H1 (cell line): ENCODE data around the gene AAMDC. TPM values are rescaled to one million over a fixed set of nuclear protein-coding genes. Genes with fewer than 3 reads are reported as not detected.

Source experiments
- CTCF ChIA-PET: fragments of 300-600 bp; sonication (Branson Sonifier 250); formaldehyde crosslinking; loops from one replicate; lab custom pipeline; 2021; ENCODE audit not compliant: partially characterized antibody; lab: Charles Lee
- POLR2A ChIA-PET: fragments of 300-600 bp; sonication (Branson Sonifier 250); formaldehyde crosslinking; loops from one replicate; lab custom pipeline; 2021; ENCODE audit warnings: inconsistent platforms; ENCODE audit not compliant: partially characterized antibody; lab: Charles Lee
- DNase-seq, 2 experiments: peaks; one replicate each; pipeline versions ENCODE4 v3.0.0 to v3.0.0-alpha.2; 2010 to 2022; ENCODE audit warnings: low spot score in 2 of 2, low read depth in 1 of 2, mixed read lengths in 1 of 2
- FAIRE-seq: peaks from 2 replicates; lab custom pipeline; 2011; peaks lifted over from hg19 to GRCh38; lab: Jason Lieb, UNC
- H2AFZ ChIP-seq: 2 replicates; pipeline ENCODE4 v1.8.1; 2012; ENCODE audit warnings: low read length, inconsistent platforms
- H2AK5ac ChIP-seq: 2 replicates; pipeline ENCODE4 v1.6.1; 2013; ENCODE audit warnings: low read depth, low read length
- H2BK120ac ChIP-seq: replicated peaks from 2 replicates; pipeline ENCODE3; 2013; ENCODE audit warnings: low read depth, low read length, inconsistent platforms
- H2BK12ac ChIP-seq: 2 replicates; pipeline ENCODE4 v1.6.1; 2013; ENCODE audit warnings: low read depth, low read length
- H2BK15ac ChIP-seq: 2 replicates; pipeline ENCODE4 v1.6.1; 2013; ENCODE audit warnings: low read length
- H2BK20ac ChIP-seq: 2 replicates; pipeline ENCODE4 v1.6.1; 2013; ENCODE audit warnings: low read length
- H2BK5ac ChIP-seq: 2 replicates; pipeline ENCODE4 v1.6.1; 2013; ENCODE audit warnings: low read depth, low read length
- H3K14ac ChIP-seq: 2 replicates; pipeline ENCODE4 v1.6.1; 2013; ENCODE audit warnings: inconsistent platforms; ENCODE audit not compliant: insufficient read length
- H3K18ac ChIP-seq: 2 replicates; pipeline ENCODE4 v1.6.1; 2013; ENCODE audit warnings: low read length; ENCODE audit errors: extremely low read depth
- H3K23ac ChIP-seq: 2 replicates; pipeline ENCODE4 v1.6.1; 2013; ENCODE audit warnings: inconsistent platforms; ENCODE audit not compliant: insufficient read length
- H3K23me2 ChIP-seq: 2 replicates; pipeline ENCODE4 v1.6.1; 2013; ENCODE audit warnings: low read depth, low read length
- H3K27ac ChIP-seq: 2 replicates; pipeline ENCODE4 v1.6.1; 2011; ENCODE audit warnings: low read depth, low read length, inconsistent platforms
- H3K27me3 ChIP-seq, 4 experiments: replicated peaks in 1 of 4; 1 replicate in 1 of 4; 2 replicates in 3 of 4; pipeline versions ENCODE4 v1.6.1 to v1.8.1; 2011 to 2013; ENCODE audit warnings: low read length in 3 of 4, mild to moderate bottlenecking in 3 of 4, inconsistent platforms in 2 of 4, mixed read lengths in 2 of 4, moderate library complexity in 1 of 4; ENCODE audit not compliant: control insufficient read depth in 3 of 4, insufficient read depth in 3 of 4; ENCODE audit errors: extremely low read depth in 1 of 4
- H3K36me3 ChIP-seq, 4 experiments: 2 replicates each; pipeline versions ENCODE4 v1.6.1 to v1.8.1; 2011 to 2013; ENCODE audit warnings: mild to moderate bottlenecking in 4 of 4, low read length in 3 of 4, moderate library complexity in 2 of 4, control low read depth in 1 of 4, inconsistent platforms in 1 of 4; ENCODE audit not compliant: insufficient read depth in 4 of 4, control insufficient read depth in 2 of 4
- H3K4ac ChIP-seq: replicated peaks from 2 replicates; pipeline ENCODE3; 2013; ENCODE audit warnings: low read length, low read depth, mixed read lengths, inconsistent platforms; ENCODE audit not compliant: insufficient read length
- H3K4me1 ChIP-seq, 4 experiments: replicated peaks in 1 of 4; 1 replicate in 1 of 4; 2 replicates in 3 of 4; pipeline versions ENCODE4 v1.6.1 to v1.8.1; 2011 to 2013; ENCODE audit warnings: low read length in 3 of 4, inconsistent platforms in 2 of 4, mixed read lengths in 1 of 4; ENCODE audit not compliant: insufficient read depth in 4 of 4, control insufficient read depth in 3 of 4
- H3K4me2 ChIP-seq, 2 experiments: 2 replicates each; pipeline versions ENCODE4 v1.6.1 to v1.8.1; 2011 to 2013; ENCODE audit warnings: low read depth in 2 of 2, low read length in 2 of 2, control low read depth in 1 of 2, inconsistent platforms in 1 of 2, mild to moderate bottlenecking in 1 of 2; ENCODE audit not compliant: insufficient read depth in 1 of 2
- H3K4me3 ChIP-seq, 4 experiments: fragments of 200-600, 300-600 bp in 1 of 4; sonication (generic), shearing (Covaris generic), sonication (Bioruptor Twin) in 1 of 4; 2 replicates each; pipeline versions ENCODE4 v1.5.1 to v1.8.1; 2011 to 2016; ENCODE audit warnings: low read length in 4 of 4, low read depth in 3 of 4, control low read depth in 2 of 4, inconsistent platforms in 2 of 4, mild to moderate bottlenecking in 2 of 4, mixed read lengths in 1 of 4, moderate library complexity in 1 of 4; ENCODE audit not compliant: insufficient read depth in 2 of 4; ENCODE audit errors: extremely low read depth in 1 of 4
- H3K56ac ChIP-seq: replicated peaks from 2 replicates; pipeline ENCODE3; 2013; ENCODE audit warnings: low read depth, mild to moderate bottlenecking, mixed read lengths, low read length, inconsistent platforms; ENCODE audit not compliant: insufficient read length
- H3K79me1 ChIP-seq: 2 replicates; pipeline ENCODE4 v1.6.1; 2013; ENCODE audit warnings: low read depth, low read length, control low read depth
- H3K79me2 ChIP-seq, 2 experiments: 2 replicates each; pipeline versions ENCODE4 v1.6.1 to v1.8.1; 2012 to 2013; ENCODE audit warnings: low read length in 2 of 2, mild to moderate bottlenecking in 2 of 2, inconsistent platforms in 1 of 2; ENCODE audit not compliant: insufficient read depth in 2 of 2, control insufficient read depth in 1 of 2
- H3K9ac ChIP-seq, 4 experiments: replicated peaks in 1 of 4; 1 replicate in 1 of 4; 2 replicates in 3 of 4; pipeline versions ENCODE4 v1.6.1 to v1.8.1; 2011 to 2013; ENCODE audit warnings: low read depth in 3 of 4, low read length in 3 of 4, control low read depth in 2 of 4, mild to moderate bottlenecking in 2 of 4, moderate library complexity in 2 of 4, inconsistent platforms in 1 of 4; ENCODE audit errors: extremely low read depth in 1 of 4
- H3K9me3 ChIP-seq, 2 experiments: 2 replicates each; pipeline versions ENCODE4 v1.6.1 to v1.8.1; 2012 to 2013; ENCODE audit warnings: mild to moderate bottlenecking in 2 of 2, moderate library complexity in 2 of 2, control low read depth in 1 of 2, inconsistent platforms in 1 of 2, low read depth in 1 of 2, low read length in 1 of 2, mixed read lengths in 1 of 2; ENCODE audit not compliant: insufficient read depth in 2 of 2
- H4K20me1 ChIP-seq, 2 experiments: replicated peaks in 1 of 2; 2 replicates each; pipeline versions ENCODE3 to v1.8.1; 2011 to 2013; ENCODE audit warnings: inconsistent platforms in 2 of 2, low read length in 2 of 2, mild to moderate bottlenecking in 1 of 2; ENCODE audit not compliant: insufficient read depth in 2 of 2, control insufficient read depth in 1 of 2
- H4K5ac ChIP-seq: 2 replicates; pipeline ENCODE4 v1.6.1; 2013; ENCODE audit warnings: low read length, low read depth, mixed read lengths, inconsistent platforms; ENCODE audit not compliant: insufficient read length
- H4K8ac ChIP-seq: 2 replicates; pipeline ENCODE4 v1.8.0; 2013; ENCODE audit warnings: mild to moderate bottlenecking, moderate library complexity, low read length, inconsistent platforms; ENCODE audit not compliant: insufficient read depth; ENCODE audit errors: extremely low read depth
- H4K91ac ChIP-seq: replicated peaks from 2 replicates; pipeline ENCODE3; 2013; ENCODE audit warnings: low read length, mixed read lengths, inconsistent platforms; ENCODE audit not compliant: insufficient read length
- ATF3 ChIP-seq: IDR thresholded peaks from 2 replicates; pipeline ENCODE4 v1.6.1; 2011; ENCODE audit warnings: low read depth, mild to moderate bottlenecking, low read length; ENCODE audit not compliant: insufficient read depth
- CHD2 ChIP-seq: IDR thresholded peaks from 2 replicates; pipeline ENCODE4 v1.6.1; 2012; ENCODE audit warnings: low read length, improper control_type of control experiment
- EZH2 ChIP-seq: fragments of 200-600 bp; sonication (generic); IDR thresholded peaks from 2 replicates; pipeline ENCODE4 v1.7.1; 2012; ENCODE audit warnings: low read depth, mild to moderate bottlenecking, moderate library complexity, low read length, inconsistent platforms; ENCODE audit not compliant: severe bottlenecking
- POU5F1 ChIP-seq: IDR thresholded peaks from 2 replicates; pipeline ENCODE4 v1.6.1; 2011; ENCODE audit warnings: low read depth, mild to moderate bottlenecking, low read length, moderate library complexity
- RXRA ChIP-seq: IDR thresholded peaks from 2 replicates; pipeline ENCODE4 v1.6.1; 2011; ENCODE audit warnings: low read depth, mild to moderate bottlenecking, low read length, moderate library complexity; ENCODE audit not compliant: insufficient read depth
- SAP30 ChIP-seq: fragments of 300-600 bp; sonication (generic); IDR thresholded peaks from 2 replicates; pipeline ENCODE4 v1.7.1; 2012; ENCODE audit warnings: low read length, moderate library complexity, mild to moderate bottlenecking, inconsistent platforms; ENCODE audit not compliant: insufficient read depth, insufficient replicate concordance
- SIX5 ChIP-seq: IDR thresholded peaks from 2 replicates; pipeline ENCODE4 v1.6.1; 2011; ENCODE audit warnings: mild to moderate bottlenecking, low read depth, low read length
- SP4 ChIP-seq: IDR thresholded peaks from 2 replicates; pipeline ENCODE4 v1.6.1; 2012; ENCODE audit warnings: low read length, inconsistent platforms
- WGBS, 2 experiments: shearing (Covaris generic) in 1 of 2; methylation state at CpG; one replicate each; pipeline versions ENCODE4 v1.1.6 to v1.1.7; 2013 to 2015; ENCODE audit warnings: low lambda C conversion rate in 2 of 2, mixed read lengths in 2 of 2, inconsistent platforms in 1 of 2, low coverage in 1 of 2, missing lambda C conversion rate in 1 of 2; ENCODE audit not compliant: insufficient replicate concordance in 2 of 2, insufficient coverage in 1 of 2, insufficient read length in 1 of 2; ENCODE audit errors: extremely low coverage in 1 of 2, missing lambda C conversion rate in 1 of 2; 5-methylcytosine and 5-hydroxymethylcytosine counted together
- polyA plus RNA-seq, 7 experiments: library from polyadenylated mRNA; depleted of rRNA in 3 of 7; stranded (reverse) in 5 of 7; unstranded in 2 of 7; fragments of >200 nt in 5 of 7; fragments of 200-250 nt in 2 of 7; gene quantifications; 1 replicate in 5 of 7; 2 replicates in 1 of 7; 4 replicates in 1 of 7; pipeline versions ENCODE4 v1.2.1 to v1.2.3, GENCODE V29; 2011 to 2013; ENCODE audit warnings: missing spikeins in 2 of 7, mixed read lengths in 2 of 7
- total RNA-seq: library from RNA; stranded (reverse); fragmentation: NEBNext Ultra II Directional; extraction: Animal tissue kit (Norgen Biotek cat#: 25700); gene quantifications from 2 replicates; pipeline ENCODE4 v1.2.1, GENCODE V29; 2021
- TF ChIP-seq, protein P1 (sequence below): IDR thresholded peaks from 2 replicates; pipeline ENCODE4 v1.6.1; 2012; ENCODE audit warnings: low read length, inconsistent platforms

Gene AAMDC
- total and polyA plus RNA-seq, 2 of the 8 experiments (the other 6 are each of a cell fraction or from before 2014, with no cell fraction given), result 17.2 to 19.5 TPM

DNA sequence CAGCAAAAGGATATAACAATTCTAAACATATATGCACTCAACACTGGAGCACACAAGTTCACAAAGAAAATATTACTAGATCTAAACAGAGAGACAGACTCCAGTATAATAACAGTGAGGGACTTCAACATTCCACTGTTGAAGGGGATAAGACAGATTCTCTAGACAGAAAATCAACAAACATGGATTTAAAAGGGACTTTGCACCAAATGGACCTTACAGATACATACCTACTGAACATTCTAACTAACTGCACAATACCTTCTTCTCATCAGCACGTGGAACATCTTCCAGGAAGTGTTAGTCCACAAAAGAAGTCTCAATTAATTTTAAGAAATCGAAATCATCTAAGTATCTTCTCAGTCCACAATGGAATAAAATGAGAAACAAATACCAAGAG lies 27.0 kb upstream of the AAMDC start:
- H3K9me3 ChIP-seq, result peaks cover 16 to 17% of the 10 kb centered on the region in 2 experiments
- H2BK20ac ChIP-seq, result no peak overlapping the region
- no peak overlapping the region for H2BK12ac ChIP-seq
- no peak overlapping the region for H3K4ac ChIP-seq
- TF ChIP-seq SP4 (no peak), SAP30 (no peak), POU5F1 (no peak), SIX5 (no peak), EZH2 (no peak), CHD2 (no peak), ATF3 (no peak), RXRA (no peak)
- TF ChIP-seq, protein P1, sequence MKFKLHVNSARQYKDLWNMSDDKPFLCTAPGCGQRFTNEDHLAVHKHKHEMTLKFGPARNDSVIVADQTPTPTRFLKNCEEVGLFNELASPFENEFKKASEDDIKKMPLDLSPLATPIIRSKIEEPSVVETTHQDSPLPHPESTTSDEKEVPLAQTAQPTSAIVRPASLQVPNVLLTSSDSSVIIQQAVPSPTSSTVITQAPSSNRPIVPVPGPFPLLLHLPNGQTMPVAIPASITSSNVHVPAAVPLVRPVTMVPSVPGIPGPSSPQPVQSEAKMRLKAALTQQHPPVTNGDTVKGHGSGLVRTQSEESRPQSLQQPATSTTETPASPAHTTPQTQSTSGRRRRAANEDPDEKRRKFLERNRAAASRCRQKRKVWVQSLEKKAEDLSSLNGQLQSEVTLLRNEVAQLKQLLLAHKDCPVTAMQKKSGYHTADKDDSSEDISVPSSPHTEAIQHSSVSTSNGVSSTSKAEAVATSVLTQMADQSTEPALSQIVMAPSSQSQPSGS, result no peak
- H3K27me3 ChIP-seq, result no peaks in the 10 kb centered on the region
- no peak overlapping the region for H3K23ac ChIP-seq
- H3K14ac ChIP-seq, result no peak overlapping the region
- no peak overlapping the region for H3K9ac ChIP-seq
- no peak overlapping the region for H3K27ac ChIP-seq
- no peak overlapping the region for H2BK120ac ChIP-seq
- no peak overlapping the region for H2BK15ac ChIP-seq
- peaks cover 4 to 9% of the 10 kb centered on the region in 2 experiments for H4K20me1 ChIP-seq
- 91% methylated on average over 2 of the region's 2 CpGs; no CpG with 5 or more reads in 1 of the 2 experiments for WGBS, 2 experiments
- no peaks in the 10 kb centered on the region for H3K23me2 ChIP-seq
- no peak overlapping the region for H3K4me2 ChIP-seq
- no peak overlapping the region for H3K18ac ChIP-seq
- no peak overlapping the region for H2BK5ac ChIP-seq
- H3K36me3 ChIP-seq, result peaks cover 0 to 17% (median 6%) of the 10 kb centered on the region in 4 experiments; a peak in 4 of 8 replicates
- H2AK5ac ChIP-seq, result no peak overlapping the region
- no peak overlapping the region for H4K5ac ChIP-seq
- H3K4me3 ChIP-seq, result no peak overlapping the region
- no peak overlapping the region for H4K8ac ChIP-seq
- no peaks in the 10 kb centered on the region; the same call in 1 of the 2 replicates for H3K79me1 ChIP-seq
- ChIA-PET POLR2A (no interaction called here), CTCF (interaction anchor here (0.9 kb wide), 1 partner anchor 72 kb away, joined by 3 read pairs; no protein-coding TSS in a partner anchor)
- FAIRE-seq, result no peak
- H3K56ac ChIP-seq, result no peak overlapping the region
- H4K91ac ChIP-seq, result no peak overlapping the region
- DNase-seq, result no peak
- peaks cover 28 to 100% of the 10 kb centered on the region in 2 experiments for H3K79me2 ChIP-seq
- peaks cover 0 to 6% (median 2%) of the 10 kb centered on the region in 4 experiments; a peak in 3 of 7 replicates for H3K4me1 ChIP-seq
- no peak overlapping the region for H2AFZ ChIP-seq
